HEK293T (cell line): ENCODE results near the gene DTNBP1.

ENCODE experiments used
- BHLHE40 ChIP-seq: fragments of 450-650 bp; IDR thresholded peaks from 2 replicates; pipeline ENCODE4 v1.6.1; 2016; ENCODE audit warnings: mild to moderate bottlenecking, moderate library complexity, borderline replicate concordance
- FOXK2 ChIP-seq: fragments of 450-650 bp; IDR thresholded peaks from 2 replicates; pipeline ENCODE4 v1.6.1; 2016; ENCODE audit warnings: mild to moderate bottlenecking
- FOXM1 ChIP-seq: fragments of 450-650 bp; IDR thresholded peaks from 2 replicates; pipeline ENCODE4 v1.6.1; 2017; ENCODE audit warnings: mild to moderate bottlenecking, borderline replicate concordance
- LEF1 ChIP-seq: fragments of 450-650 bp; IDR thresholded peaks from 2 replicates; pipeline ENCODE4 v1.6.1; 2017; ENCODE audit warnings: mild to moderate bottlenecking, borderline replicate concordance
- PKNOX1 ChIP-seq: fragments of 450-650 bp; IDR thresholded peaks from 2 replicates; pipeline ENCODE4 v1.6.1; 2016
- SP1 ChIP-seq: fragments of 450-650 bp; IDR thresholded peaks from 2 replicates; pipeline ENCODE4 v1.6.1; 2017

DNA sequence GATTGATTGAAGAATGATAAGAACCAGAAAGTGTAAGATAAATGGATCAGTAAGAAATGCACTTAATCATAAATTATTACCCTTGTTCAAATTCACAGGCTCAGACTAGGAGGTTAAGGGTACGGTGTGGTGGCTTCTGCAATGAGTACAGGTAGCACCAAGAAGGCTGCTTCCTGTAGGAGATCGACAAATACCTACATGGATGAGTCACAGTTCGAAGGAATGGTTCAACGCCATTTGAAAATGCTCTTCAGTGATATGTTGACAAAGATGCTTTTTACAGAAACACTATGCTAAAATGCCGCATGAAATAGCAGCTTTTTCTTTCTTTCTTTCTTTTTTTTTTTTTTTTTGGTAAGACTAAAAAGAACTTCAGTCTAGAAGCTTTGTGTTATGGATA is 116.2 kb downstream of the DTNBP1 start:
- TF ChIP-seq LEF1 (no peak), PKNOX1 (no peak), BHLHE40 (no peak), FOXM1 (no peak), SP1 (no peak), FOXK2 (no peak)
